HG03432 (cell line): Measurements from ENCODE around the gene DNASE2.
"Not testable (repeated sequence)": the region's sequence is repeated elsewhere in the genome, so short reads cannot be mapped to it uniquely, and the experiment has no call there.

ENCODE experiments used
- ATAC-seq: cut with Tn5 transposase; IDR thresholded peaks from one replicate; pipeline ENCODE4 v1.9.1; 2021; ENCODE audit warnings: mild to moderate bottlenecking, moderate library complexity; ENCODE audit not compliant: unreplicated experiment

The DNASE2 gene

DNA sequence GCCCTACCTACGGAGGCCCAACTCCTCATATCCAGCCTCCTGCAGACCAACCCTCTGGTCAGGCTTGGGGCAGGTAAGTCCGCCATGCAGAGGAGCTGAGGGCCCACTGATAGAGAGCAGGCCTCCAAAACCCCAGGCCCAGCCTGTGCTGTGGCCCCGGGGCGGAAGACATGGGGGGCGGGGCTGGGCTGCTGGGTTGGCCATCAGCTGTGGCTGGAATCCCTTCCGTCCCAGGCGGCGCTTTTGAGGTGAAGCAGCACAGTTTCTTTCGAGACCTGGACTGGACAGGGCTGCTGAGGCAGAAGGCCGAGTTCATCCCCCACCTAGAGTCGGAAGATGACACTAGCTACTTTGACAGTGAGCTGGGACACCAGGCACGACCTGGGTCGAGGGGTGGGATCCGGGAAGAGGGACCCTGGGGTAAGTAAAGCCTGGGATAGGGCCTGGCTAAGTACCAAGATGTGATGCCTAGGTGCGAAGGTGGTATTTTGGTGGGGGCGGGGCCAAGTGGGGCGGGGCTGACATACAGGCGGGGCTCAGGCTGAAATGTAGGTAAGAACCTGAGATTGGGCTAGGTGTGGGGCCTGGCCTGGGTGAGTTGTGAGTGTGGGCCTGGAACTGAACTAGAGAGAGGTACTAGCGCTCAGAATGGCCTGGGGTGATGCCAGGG, 15.4 kb downstream of the DNASE2 start:
- ATAC-seq: no peak

DNA sequence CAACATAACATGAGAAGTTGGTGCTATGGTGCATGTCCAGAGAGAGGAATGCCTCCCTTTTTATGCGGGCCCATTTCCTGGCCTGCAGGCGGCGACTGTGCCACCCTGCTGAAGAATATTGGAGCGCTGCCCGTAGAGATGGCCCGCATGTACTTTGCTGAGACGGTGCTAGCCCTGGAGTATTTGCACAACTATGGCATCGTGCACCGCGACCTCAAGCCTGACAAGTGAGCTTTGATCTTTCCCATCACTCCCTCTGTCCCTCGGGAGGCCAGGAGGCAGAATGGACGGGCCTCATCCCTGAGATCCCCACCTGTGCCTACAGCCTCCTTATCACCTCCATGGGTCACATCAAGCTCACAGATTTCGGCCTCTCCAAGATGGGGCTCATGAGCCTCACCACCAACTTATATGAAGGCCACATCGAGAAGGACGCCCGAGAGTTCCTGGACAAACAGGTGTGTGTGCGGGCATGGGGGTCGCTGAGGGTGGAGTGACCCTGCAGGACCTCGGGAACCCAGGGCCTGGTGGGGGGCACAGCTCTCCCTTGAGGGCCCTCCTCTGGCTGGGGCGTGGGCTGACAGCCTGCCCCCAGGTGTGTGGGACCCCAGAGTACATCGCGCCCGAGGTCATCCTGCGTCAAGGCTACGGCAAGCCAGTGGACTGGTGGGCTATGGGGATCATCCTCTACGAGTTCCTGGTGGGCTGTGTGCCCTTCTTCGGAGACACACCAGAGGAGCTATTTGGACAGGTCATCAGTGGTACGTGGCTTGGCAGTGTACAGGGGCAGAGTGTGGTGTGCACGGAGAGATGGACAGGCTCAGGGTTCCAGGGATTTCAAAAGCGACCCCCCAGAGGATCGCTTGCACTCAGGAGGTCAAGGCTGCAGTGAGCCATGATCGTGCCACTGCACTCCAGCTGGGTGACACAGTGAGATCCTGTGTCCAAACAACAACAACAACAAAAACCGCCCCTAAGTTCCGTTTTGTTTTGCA, 16.2 kb downstream of the DNASE2 start:
- ATAC-seq: no peak

DNA sequence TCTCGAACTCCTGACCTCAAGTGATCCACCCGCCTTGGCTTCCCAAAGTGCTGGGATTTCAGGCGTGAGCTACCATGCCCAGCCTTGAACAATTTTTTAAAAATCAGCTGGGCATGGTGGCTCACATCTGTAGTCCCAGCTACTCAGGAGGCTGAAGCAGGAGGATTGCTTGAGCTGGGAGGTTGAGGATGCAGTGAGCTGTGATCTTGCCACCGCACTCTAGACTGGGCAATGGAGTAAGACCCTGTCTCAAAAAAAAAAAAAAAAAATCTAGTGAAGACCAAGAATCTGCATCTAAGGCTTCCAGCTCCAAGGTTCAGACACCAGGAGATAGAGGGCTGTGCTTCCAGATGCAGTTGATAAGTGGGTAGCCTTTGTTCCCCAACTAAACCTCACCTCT, 17.1 kb downstream of the DNASE2 start:
- no peak for ATAC-seq

DNA sequence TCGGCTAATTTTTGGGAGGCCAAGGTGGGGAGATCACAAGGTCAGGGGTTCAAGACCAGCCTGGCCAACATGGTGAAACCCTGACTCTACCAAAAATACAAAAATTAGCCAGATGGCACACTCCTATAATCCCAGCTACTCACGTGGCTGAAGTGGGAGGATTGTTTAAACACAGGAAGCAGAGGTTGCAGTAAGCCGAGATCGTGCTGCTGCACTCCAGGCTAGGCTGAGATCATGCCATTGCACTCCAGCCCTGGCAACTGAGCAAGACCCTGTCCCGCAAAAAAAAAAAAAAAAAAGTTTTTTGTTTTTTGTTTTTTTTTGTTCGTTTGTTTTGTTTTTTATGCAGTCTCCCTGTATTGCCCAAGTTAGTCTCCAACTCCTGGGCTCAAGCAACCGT, 21.7 kb downstream of the DNASE2 start:
- no peak for ATAC-seq

DNA sequence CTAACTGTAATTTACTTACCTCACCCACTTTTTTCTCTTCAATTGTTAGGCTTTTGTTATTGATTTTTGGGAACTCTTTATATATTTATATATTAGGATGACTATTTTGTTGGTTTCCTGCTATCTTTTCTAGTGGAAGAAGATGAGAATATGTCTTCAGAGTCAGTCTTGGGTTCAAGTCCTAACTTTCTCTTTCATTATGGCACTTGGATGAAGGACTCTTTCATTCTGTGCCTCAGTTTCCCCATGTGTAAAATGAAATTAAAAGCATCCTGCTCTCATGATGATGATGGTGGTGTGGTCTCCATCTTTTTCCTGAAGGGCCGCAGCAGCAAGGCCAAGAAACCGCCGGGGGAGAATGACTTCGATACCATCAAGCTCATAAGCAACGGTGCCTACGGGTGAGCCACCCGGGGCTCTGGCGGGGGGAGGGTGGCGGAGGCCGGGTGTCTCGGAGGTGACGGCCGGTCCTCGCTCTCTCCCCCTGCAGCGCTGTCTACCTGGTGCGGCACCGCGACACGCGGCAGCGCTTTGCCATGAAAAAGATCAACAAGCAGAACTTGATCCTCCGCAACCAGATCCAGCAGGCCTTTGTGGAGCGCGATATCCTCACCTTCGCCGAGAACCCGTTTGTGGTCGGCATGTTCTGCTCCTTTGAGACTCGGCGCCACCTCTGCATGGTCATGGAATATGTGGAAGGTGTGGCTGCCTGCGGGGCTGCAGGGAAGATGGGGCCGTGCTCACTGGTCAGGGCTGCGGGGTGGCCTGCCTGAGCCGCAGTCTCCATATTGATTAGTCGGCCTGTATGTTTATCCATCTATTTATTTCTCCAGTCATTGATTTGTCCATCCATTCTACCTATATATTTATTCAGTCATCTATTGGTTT, 23.0 kb downstream of the DNASE2 start:
- ATAC-seq: no peak

DNA sequence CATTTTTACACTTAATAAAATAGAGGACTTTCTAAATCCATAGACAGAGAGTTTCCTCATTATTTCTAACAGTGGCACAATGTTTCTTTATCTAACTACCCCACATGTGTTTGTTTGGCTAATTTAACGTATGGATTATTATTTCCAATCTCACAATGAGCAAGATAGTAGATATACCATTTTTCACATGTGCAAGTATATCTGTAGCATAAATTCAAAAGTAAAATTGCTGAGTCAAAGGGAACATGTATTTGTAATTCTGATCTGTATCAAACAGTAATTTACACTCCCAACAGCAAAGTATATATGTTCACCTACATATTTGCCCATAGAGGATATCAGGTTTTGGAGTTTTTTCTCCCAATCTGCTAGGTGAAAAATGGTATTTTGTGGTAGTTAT, 24.6 kb downstream of the DNASE2 start:
- ATAC-seq: no peak

DNA sequence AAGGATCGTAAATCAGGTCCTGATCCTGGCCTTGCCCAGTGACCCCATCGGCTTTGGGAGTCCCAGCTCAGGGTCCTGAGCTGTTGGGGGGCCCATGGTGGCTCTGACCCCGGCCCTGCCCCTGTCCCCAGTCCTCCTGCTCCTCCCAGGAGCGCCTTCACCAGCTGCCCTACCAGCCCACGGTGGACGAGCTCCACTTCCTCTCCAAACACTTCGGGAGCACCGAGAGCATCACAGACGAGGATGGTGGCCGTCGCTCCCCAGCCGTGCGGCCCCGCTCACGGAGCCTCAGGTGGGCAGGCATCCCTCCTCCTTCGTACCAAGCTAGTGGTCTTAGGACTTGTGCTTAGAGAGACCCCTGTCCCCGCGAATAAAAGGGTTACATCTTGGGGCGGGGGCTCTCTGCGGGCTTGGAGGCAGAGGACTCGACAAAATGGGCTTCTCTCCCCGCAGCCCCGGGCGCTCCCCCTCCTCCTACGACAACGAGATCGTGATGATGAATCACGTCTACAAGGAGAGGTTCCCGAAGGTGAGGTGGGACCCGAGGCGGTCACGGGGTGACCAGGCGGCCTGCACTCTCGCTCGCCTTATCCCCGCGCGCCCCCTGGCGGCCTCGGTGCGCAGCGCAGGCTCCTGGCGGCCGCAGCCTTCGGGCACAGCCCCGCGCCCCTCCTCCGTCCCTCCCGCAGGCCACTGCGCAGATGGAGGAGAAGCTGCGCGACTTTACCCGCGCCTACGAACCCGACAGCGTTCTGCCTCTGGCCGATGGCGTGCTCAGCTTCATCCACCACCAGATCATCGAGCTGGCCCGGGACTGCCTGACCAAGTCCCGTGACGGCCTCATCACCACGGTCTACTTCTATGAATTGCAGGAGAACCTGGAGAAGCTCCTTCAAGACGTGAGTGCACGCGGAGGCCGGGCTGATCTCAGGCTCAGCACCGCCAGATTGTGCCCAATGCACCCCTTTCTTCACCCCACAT, 33.8 kb downstream of the DNASE2 start:
- no peak for ATAC-seq

DNA sequence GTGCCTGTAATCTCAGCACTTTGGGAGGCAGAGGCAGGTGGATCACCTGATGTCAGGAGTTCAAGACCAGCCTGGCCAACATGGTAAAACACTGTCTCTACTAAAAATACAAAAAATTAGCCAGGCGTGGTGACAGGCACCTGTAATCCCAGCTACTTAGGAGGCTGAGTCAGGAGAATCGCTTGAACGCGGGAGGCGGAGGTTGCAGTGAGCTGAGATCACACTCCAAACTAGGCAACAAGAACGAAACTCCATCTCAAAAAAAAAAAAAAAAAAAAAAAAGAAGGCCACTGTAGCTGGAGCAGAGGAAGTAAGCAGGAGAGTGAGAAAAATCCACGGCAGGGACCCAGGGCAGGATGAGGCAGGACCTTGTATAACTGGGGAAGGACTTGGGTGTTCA, 34.6 kb downstream of the DNASE2 start:
- ATAC-seq: not testable (repeated sequence)

DNA sequence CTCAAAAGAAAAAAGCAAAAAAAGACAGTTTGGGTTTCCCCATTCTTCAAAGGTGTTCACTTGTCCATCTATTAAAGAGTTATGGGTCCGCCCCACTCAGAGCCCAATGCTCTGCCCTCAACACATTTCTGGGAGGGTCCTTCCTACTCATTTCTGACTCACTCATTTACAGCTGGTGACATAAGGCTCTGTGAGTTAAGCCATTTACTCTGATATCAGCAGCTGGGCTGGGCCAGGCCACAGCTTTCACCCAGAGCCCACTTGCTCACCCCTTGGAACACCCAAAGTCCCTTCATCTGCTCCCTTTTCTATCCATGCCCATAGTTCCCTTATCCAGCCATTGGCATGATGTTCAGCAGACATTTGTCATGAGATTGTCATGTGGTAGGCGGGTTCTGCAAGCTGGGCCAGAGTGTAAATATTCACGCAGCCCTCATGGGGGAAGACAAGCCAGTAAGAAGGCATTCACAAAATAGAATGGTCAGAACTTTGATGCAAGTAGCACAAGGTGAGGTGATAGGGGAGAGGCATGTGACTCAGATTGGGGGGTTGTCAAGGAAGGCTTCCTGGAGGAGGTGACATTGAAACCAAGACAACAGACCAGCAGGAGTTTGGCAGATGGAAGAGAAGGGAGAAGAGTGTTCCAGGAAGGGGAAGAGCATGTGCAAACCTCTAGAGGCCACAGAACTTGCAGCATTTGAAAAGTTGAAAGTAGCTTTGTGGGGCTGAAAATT, 37.1 kb downstream of the DNASE2 start:
- ATAC-seq: no peak

DNA sequence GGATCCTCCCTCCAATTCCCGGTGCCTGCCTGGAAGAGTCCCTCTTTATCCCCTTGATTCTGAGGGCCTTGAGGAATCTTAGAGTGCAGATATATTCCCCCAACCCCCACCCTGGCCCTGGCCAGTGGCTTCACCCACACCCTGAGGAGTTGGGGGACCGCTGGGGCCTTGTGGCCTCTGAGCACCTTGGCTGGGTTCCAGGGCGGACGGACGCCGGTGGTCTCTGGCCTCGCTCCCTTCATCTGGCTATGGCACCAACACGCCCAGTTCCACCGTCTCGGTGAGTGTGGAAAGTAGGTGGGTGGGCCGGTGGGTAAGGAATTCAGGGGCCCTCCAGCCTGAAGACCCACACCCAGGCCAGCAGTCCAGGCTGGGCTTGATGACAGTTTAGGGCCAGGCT, 37.9 kb downstream of the DNASE2 start:
- ATAC-seq: no peak

DNA sequence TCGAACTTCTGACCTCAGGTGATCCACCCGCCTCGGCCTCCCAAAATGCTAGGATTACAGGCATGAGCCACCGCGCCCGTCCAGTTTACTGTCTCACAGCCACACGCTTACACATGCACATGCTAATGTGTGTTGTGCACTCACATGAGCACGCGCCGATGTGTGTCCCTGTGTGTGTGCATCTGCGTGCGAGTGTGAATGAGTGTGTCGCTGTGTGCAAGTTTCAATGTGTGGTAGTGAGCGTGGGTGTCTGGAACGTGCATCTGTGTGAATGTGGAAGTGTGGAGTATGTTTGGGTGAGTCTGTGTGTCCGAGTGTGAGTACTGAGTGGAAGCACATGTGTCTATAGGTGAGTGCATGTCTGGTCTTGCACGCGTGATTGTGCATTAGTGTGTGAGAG, 38.7 kb downstream of the DNASE2 start:
- ATAC-seq: no peak

DNA sequence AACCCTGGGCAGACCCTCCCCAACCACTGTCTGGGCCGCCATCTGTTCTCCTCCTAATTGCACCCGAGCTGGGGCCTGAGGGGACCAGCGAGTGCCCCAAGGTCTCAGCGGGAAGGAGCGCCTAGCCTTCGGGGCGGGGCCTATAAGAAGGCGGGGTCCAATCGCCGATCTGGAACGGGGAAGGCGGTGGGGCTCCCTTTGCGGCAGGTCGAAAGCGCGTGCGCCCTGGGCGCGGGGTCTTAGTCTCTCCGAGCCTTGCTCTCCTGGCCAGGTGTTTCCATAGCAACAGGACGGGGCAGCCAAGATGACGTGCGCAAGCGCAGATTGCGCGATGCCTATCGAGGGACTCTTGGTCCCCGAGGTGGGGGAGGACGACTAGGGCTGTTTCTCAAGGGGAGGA, 40.2 kb downstream of the DNASE2 start:
- ATAC-seq: no peak

DNA sequence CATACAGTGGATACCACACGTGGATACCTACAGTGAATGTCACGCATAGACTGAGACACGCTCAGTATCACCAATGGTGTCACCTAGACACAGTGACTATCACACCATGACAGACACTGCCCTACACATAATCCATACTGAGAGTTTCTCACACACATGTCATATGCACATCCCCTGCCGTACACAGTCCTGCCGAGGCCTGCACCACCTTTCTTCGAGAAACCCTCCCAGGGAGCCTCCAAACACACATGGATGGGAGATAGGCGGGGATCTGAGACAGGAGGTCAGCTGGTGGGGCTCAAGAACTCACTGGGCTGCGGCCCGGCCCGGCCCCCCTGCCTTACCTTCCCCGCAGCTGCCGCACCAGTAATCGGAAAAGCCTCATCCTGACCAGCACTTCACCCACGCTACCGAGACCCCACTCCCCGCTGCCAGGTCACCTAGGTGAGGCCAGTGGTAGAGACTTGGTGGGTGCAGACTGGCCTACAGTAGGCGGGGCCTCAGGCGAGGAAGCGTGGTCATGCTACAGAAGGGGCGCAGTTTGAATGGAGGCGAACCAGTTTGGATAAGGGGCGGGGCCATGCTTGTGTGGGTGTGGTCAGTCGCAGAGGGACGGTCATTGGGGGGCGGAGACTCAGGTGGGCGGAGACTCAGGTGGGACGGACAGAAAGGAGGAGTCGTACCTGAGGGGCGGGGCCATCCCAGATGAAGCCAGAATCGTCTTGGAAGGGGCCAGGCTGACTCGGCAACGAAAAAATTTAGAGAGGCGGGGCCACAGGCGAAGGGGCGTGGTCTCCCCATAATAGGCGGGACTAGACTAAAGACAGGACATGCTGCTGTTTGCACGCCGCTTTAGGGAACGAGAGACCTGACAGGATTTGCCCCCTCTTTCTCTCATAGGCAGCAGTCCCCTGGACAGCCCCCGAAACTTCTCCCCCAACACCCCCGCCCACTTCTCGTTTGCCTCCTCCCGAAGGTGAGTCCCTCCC, 40.9 kb downstream of the DNASE2 start:
- no peak for ATAC-seq

DNA sequence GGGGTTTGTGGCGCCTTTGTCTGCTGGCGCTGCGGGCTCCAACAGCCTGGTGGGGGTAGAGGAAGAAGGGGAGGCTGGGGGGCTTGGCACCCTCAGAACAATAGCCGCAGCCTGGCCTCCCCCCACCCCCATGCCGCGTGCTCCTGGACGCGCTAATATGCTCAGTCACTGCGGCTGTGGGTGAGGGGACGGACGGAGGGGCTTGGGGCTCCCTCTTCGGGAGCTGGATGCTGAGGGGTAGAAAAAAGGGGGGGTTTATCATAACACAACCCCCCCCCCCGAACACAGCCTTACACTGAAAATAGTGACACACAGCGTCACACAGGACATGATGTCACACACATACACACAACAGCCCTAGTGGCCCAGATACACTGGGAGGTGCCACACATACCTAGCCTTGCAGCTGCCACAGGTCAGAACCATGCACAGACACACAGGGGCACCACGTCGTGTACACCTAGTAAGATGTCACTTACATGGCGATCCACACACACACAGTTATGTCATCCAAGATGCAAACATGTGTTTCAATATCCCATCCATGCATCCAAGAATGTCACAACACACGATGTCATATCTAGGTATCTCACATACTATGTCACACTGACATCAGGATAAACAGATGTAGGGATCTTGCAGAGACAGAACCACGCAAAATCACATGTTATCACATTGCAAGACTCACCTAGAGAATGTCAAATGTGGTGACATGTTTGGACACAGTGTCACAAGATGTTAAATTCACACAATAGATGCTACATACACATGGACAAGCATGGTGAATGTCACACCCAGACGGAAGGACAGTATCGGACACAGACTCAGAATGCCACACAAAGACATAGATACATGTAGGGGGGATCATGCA, 42.1 kb downstream of the DNASE2 start:
- ATAC-seq: no peak

DNA sequence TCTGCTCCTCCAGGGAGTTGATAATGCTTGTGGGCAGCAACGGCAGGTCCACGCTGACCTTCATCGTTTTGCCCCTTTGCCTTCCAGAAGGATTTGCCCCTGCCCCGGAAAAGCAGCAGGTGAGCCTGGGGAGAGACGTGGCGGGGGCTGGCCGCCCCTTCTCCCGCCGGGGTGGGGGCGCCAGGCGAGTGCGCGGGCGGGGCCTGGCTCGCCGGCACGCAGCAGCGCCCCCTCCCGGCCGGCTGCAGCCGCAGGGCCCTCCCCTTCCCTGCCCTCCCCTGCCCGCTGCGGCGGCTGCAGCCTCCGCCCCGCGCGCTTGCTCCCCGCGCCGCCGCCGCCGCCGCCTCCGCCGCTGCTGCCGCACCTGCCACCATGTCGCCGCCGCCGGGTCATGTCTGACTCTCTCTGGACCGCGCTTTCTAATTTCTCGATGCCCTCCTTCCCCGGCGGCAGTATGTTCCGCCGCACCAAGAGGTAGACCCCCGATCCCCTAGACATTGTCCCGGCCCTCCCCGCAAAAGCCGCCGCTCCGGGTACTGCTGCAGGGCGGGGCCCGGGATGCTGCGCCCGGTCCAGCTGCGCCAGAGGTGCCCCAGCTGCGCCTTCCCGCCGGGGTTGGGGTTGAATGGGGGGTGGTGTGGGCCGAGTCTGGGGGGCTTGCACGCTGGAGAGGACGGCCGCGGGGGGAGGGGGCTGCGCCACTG, 42.9 kb downstream of the DNASE2 start, which contains the start of gene MAST1:
Gene MAST1, plus strand, starts transcription at position 334 of the 704 bp plus-strand sequence. Its CDS starts 58 bp downstream, at position 392.
- ATAC-seq: no peak

DNA sequence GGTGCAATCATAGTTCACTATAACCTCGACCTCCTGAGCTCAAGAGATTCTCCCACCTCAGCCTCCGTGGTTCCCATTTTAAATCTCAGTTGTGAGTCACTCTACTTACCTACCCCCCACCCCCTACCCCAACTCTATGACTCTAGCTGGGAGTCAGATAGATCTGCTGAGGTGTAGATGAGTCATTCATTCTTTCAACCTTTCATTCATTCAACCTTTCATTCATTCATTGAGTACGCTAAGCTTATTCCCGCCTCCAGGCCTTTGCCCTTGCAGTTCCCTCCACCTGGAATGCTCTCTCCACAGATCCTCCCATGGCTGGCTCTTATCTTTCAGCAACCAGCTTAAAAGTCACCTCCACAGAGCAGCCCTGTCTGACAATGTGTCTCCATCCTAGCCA, 44.0 kb downstream of the DNASE2 start:
- ATAC-seq: no peak

DNA sequence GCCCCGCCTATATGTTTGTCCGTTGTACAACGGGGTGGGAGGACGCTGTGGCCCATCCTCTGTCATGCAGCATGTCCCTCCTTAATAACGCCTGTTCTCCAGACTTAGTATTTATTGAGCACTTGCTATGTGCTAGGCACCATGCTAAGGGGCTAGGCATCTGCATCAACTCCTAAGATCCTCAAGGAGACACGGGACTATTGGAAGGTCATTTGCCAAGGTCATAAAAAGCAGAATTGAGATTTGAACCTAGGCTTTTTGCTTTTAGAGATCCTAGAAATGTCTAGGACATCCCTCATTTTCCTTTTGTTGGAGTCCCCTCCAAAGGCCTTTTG, 44.8 kb downstream of the DNASE2 start:
- ATAC-seq: no peak
